ENCODE data around the gene C16orf74. TPM values are rescaled to one million over a fixed set of nuclear protein-coding genes. Genes with fewer than 3 reads are reported as not detected.

The C16orf74 gene
- total and polyA plus RNA-seq, 2 experiments from 2014 or later, result 5.3 to 7.8 TPM

- Histone ChIP-seq H3K4me3 (no peak overlapping the region), H3K27me3 (no peaks in the 10 kb centered on the region), H2AFZ (no peak overlapping the region), H3K9me3 (ENCODE audit: low read depth) (no peaks in the 10 kb centered on the region), H3K4me2 (no peak overlapping the region), H3K79me2 (peaks cover 2% of the 10 kb centered on the region), H3K9me2 (replicated peaks; ENCODE audit: insufficient read depth) (no peaks in the 10 kb centered on the region), H3K27ac (no peak overlapping the region), H4K20me1 (ENCODE audit: insufficient read depth, poor library complexity, severe bottlenecking) (peaks cover 10% of the 10 kb centered on the region), H3K4me1 (ENCODE audit: insufficient read depth) (no peaks in the 10 kb centered on the region), H3K36me3 (replicated peaks; ENCODE audit: insufficient read depth, low read depth) (no peaks in the 10 kb centered on the region)
- TF ChIP-seq EZH2phosphoT487 (IDR thresholded peaks at IDR 0.05; ENCODE audit: low read depth, severe bottlenecking, unreplicated experiment) (no peak), CTCF (IDR thresholded peaks at IDR 0.05; ENCODE audit: poor library complexity) (no peak), EZH2 (IDR thresholded peaks at IDR 0.05; ENCODE audit: borderline replicate concordance) (no peak)
- DNase-seq (ENCODE audit: low spot score), result no peak
- WGBS (ENCODE audit: low lambda C conversion rate, missing lambda C conversion rate), result 85% methylated on average over 3 of the region's 3 CpGs
Measured at GRCh38 chr16:85662482-85662812, 88.4 kb downstream of the C16orf74 start.

GRCh38 chr16:85661740-85662481 lies 89.0 kb downstream of the C16orf74 start:
- H4K20me1 ChIP-seq (ENCODE audit: insufficient read depth, poor library complexity, severe bottlenecking), result peaks cover 10% of the 10 kb centered on the region
- H3K4me1 ChIP-seq (ENCODE audit: insufficient read depth), result no peaks in the 10 kb centered on the region
- no peak for TF ChIP-seq EZH2 (IDR thresholded peaks at IDR 0.05; ENCODE audit: borderline replicate concordance)
- TF ChIP-seq EZH2phosphoT487 (IDR thresholded peaks at IDR 0.05; ENCODE audit: low read depth, severe bottlenecking, unreplicated experiment), result no peak
- TF ChIP-seq CTCF (IDR thresholded peaks at IDR 0.05; ENCODE audit: poor library complexity), result no peak
- no peaks in the 10 kb centered on the region for H3K36me3 ChIP-seq (replicated peaks; ENCODE audit: insufficient read depth, low read depth)
- H2AFZ ChIP-seq, result no peak overlapping the region
- 95% methylated on average over 20 of the region's 26 CpGs for WGBS (ENCODE audit: low lambda C conversion rate, missing lambda C conversion rate)
- no peak for DNase-seq (ENCODE audit: low spot score)
- peaks cover 2% of the 10 kb centered on the region for H3K79me2 ChIP-seq
- no peak overlapping the region for H3K4me3 ChIP-seq
- no peaks in the 10 kb centered on the region for H3K9me2 ChIP-seq (replicated peaks; ENCODE audit: insufficient read depth)
- no peak overlapping the region for H3K27ac ChIP-seq
- no peaks in the 10 kb centered on the region for H3K27me3 ChIP-seq
- H3K9me3 ChIP-seq (ENCODE audit: low read depth), result no peaks in the 10 kb centered on the region
- no peak overlapping the region for H3K4me2 ChIP-seq

- peaks cover 14% of the 10 kb centered on the region for H4K20me1 ChIP-seq (ENCODE audit: insufficient read depth, poor library complexity, severe bottlenecking)
- TF ChIP-seq EZH2phosphoT487 (IDR thresholded peaks at IDR 0.05; ENCODE audit: low read depth, severe bottlenecking, unreplicated experiment) (no peak), CTCF (IDR thresholded peaks at IDR 0.05; ENCODE audit: poor library complexity) (no peak), EZH2 (IDR thresholded peaks at IDR 0.05; ENCODE audit: borderline replicate concordance) (no peak)
- no peak overlapping the region for H3K27ac ChIP-seq
- no peaks in the 10 kb centered on the region for H3K9me2 ChIP-seq (replicated peaks; ENCODE audit: insufficient read depth)
- no peak for DNase-seq (ENCODE audit: low spot score)
- WGBS (ENCODE audit: low lambda C conversion rate, missing lambda C conversion rate), result 96% methylated on average over 41 of the region's 42 CpGs
- H3K79me2 ChIP-seq, result peaks cover 2% of the 10 kb centered on the region
- no peaks in the 10 kb centered on the region for H3K27me3 ChIP-seq
- H3K4me1 ChIP-seq (ENCODE audit: insufficient read depth), result no peaks in the 10 kb centered on the region
- H2AFZ ChIP-seq, result no peak overlapping the region
- H3K36me3 ChIP-seq (replicated peaks; ENCODE audit: insufficient read depth, low read depth), result no peaks in the 10 kb centered on the region
- no peak overlapping the region for H3K4me2 ChIP-seq
- H3K9me3 ChIP-seq (ENCODE audit: low read depth), result no peaks in the 10 kb centered on the region
- H3K4me3 ChIP-seq, result no peak overlapping the region
Measured at GRCh38 chr16:85660843-85661739, 89.8 kb downstream of the C16orf74 start.
